Measurements from ENCODE around the gene C3orf49. TPM values are rescaled to one million over a fixed set of nuclear protein-coding genes. Genes with fewer than 3 reads are reported as not detected.

C3orf49 gene
- total RNA-seq, 3 donors from 2014 or later (not counting 1 experiment from before 2014, with no cell fraction given): not detected

DNA sequence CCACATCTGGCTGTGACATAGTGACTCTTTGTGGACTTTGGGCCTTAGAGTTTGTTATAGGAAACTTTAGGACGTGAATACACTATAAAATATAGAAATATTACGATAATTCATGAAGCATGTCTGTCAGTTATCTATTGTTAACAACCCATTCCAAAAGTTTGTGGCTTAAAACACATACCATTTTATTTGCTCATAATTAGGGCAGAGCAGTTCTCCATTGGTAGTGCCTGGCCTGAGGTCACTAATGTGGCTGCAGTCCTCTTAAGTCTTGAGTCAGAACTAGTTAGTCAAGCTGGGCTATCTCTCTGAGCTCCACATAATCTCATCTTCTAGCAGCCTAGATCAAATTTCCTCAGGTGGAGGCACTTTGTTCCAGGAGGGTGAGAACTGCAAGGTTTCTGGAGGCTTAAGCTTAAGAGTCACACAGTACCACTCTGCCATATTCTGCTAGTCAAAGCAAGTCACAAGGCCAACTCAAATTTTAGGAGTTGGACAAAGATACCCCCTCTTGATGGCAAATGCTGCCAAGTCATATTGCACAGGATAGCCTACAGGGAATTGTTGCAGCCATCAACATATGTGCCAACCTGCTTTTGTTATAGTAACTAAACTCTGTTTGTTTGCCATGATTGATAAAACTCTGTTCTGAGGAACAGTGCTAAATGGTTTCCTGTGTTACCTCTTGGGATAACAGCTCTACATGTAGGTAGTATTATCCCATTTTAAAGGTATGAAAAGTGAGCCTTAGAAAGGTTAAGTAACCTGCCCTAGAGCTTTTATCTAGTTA, 53.2 kb downstream of the C3orf49 start:
- TF ChIP-seq CTCF (IDR thresholded peaks at IDR 0.05): no peak
- 100% methylated on average over 1 of the region's 2 CpGs for WGBS (ENCODE audit: insufficient coverage)
- H3K4me1 Mint-ChIP-seq: peaks cover 37 to 52% of the 10 kb centered on the region in 2 donors
- ATAC-seq (no peak), DNase-seq (no peak)
- H3K9me3 ChIP-seq (ENCODE audit: control insufficient read depth, insufficient read depth, low read length): no peaks in the 10 kb centered on the region
- H3K4me3 ChIP-seq (ENCODE audit: low read length): no peak overlapping the region
- intact Hi-C loops (cut with micrococcal nuclease): no loop called here
- H3K4me3 Mint-ChIP-seq: no peak overlapping the region
- no peaks in the 10 kb centered on the region for H3K27me3 Mint-ChIP-seq (ENCODE audit: low read depth in 2 of 2)
- H3K4me1 ChIP-seq (ENCODE audit: control insufficient read depth, insufficient read depth, low read length): peaks cover 8% of the 10 kb centered on the region
- no peaks in the 10 kb centered on the region for H3K9me3 Mint-ChIP-seq
- H3K36me3 Mint-ChIP-seq: no peaks in the 10 kb centered on the region
- H3K36me3 ChIP-seq (ENCODE audit: control insufficient read depth, insufficient read depth, low read length): no peaks in the 10 kb centered on the region
- H3K27me3 ChIP-seq (ENCODE audit: control insufficient read depth, insufficient read depth, low read length): no peaks in the 10 kb centered on the region
- no peak overlapping the region for H3K27ac ChIP-seq (ENCODE audit: low read length)
- no peak overlapping the region for H3K27ac Mint-ChIP-seq

DNA sequence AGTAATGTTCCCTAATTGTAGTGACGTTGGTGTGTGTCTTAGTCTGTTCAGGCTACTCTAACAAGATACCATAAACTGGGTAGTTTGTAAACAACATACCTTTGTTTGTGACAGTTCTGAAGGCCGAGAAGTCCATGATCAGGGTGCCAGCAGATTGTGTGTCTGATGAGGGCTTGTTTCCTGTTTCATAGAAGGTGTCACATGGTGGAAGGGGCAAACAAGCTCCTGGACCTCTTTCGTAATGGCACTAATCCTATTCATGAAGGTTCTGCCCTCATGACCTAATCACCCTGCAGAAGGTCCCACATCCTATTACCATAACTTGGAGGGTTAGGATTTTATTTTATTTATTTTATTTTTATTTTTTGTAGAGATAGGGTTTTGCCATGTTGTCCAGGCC, 55.7 kb downstream of the C3orf49 start:
- no peak for DNase-seq
- no peaks in the 10 kb centered on the region for H3K27me3 Mint-ChIP-seq (ENCODE audit: low read depth in 2 of 2)
- TF ChIP-seq CTCF (IDR thresholded peaks at IDR 0.05): no peak
- H3K4me3 Mint-ChIP-seq: no peak overlapping the region
- no peaks in the 10 kb centered on the region for H3K36me3 Mint-ChIP-seq
- intact Hi-C loops (cut with micrococcal nuclease): no loop called here
- Histone ChIP-seq H3K9me3 (ENCODE audit: control insufficient read depth, insufficient read depth, low read length) (no peaks in the 10 kb centered on the region), H3K27me3 (ENCODE audit: control insufficient read depth, insufficient read depth, low read length) (no peaks in the 10 kb centered on the region), H3K4me3 (ENCODE audit: low read length) (no peak overlapping the region), H3K36me3 (ENCODE audit: control insufficient read depth, insufficient read depth, low read length) (no peaks in the 10 kb centered on the region), H3K4me1 (ENCODE audit: control insufficient read depth, insufficient read depth, low read length) (peaks cover 10% of the 10 kb centered on the region), H3K27ac (ENCODE audit: low read length) (no peak overlapping the region)
- H3K4me1 Mint-ChIP-seq: peaks cover 49 to 59% of the 10 kb centered on the region in 2 donors
- peak; percentile 37 to 48 (median 44) for ATAC-seq
- WGBS (ENCODE audit: insufficient coverage): 40% methylated on average over 2 of the region's 3 CpGs
- H3K27ac Mint-ChIP-seq: peak overlapping the region; percentile 37 to 47
- no peaks in the 10 kb centered on the region for H3K9me3 Mint-ChIP-seq

GRCh38 chr3:63875510-63875909, 56.4 kb downstream of the C3orf49 start:
- no peaks in the 10 kb centered on the region for H3K36me3 Mint-ChIP-seq
- no peaks in the 10 kb centered on the region for H3K36me3 ChIP-seq (ENCODE audit: control insufficient read depth, insufficient read depth, low read length)
- peak overlapping the region; percentile 44 to 48 for H3K27ac Mint-ChIP-seq
- H3K9me3 ChIP-seq (ENCODE audit: control insufficient read depth, insufficient read depth, low read length): no peaks in the 10 kb centered on the region
- WGBS (ENCODE audit: insufficient coverage): 96% methylated on average over 2 of the region's 2 CpGs
- no peak for DNase-seq
- no peak for TF ChIP-seq CTCF (IDR thresholded peaks at IDR 0.05)
- no peak overlapping the region for H3K27ac ChIP-seq (ENCODE audit: low read length)
- no peaks in the 10 kb centered on the region for H3K9me3 Mint-ChIP-seq
- peaks cover 10% of the 10 kb centered on the region for H3K4me1 ChIP-seq (ENCODE audit: control insufficient read depth, insufficient read depth, low read length)
- no peaks in the 10 kb centered on the region for H3K27me3 ChIP-seq (ENCODE audit: control insufficient read depth, insufficient read depth, low read length)
- no peak for ATAC-seq
- H3K4me3 ChIP-seq (ENCODE audit: low read length): no peak overlapping the region
- H3K4me3 Mint-ChIP-seq: no peak overlapping the region
- intact Hi-C loops (cut with micrococcal nuclease): no loop called here
- no peaks in the 10 kb centered on the region for H3K27me3 Mint-ChIP-seq (ENCODE audit: low read depth in 2 of 2)
- peaks cover 49 to 66% of the 10 kb centered on the region in 2 donors for H3K4me1 Mint-ChIP-seq

GRCh38 chr3:63876260-63876659, 57.2 kb downstream of the C3orf49 start:
- H3K4me3 ChIP-seq (ENCODE audit: low read length): no peak overlapping the region
- DNase-seq (no peak), ATAC-seq (no peak)
- no peak overlapping the region for H3K4me3 Mint-ChIP-seq
- H3K9me3 Mint-ChIP-seq: no peaks in the 10 kb centered on the region
- no peak for TF ChIP-seq CTCF (IDR thresholded peaks at IDR 0.05)
- peaks cover 10% of the 10 kb centered on the region for H3K4me1 ChIP-seq (ENCODE audit: control insufficient read depth, insufficient read depth, low read length)
- H3K27me3 ChIP-seq (ENCODE audit: control insufficient read depth, insufficient read depth, low read length): no peaks in the 10 kb centered on the region
- H3K27me3 Mint-ChIP-seq (ENCODE audit: low read depth in 2 of 2): no peaks in the 10 kb centered on the region
- H3K4me1 Mint-ChIP-seq: peaks cover 50 to 67% of the 10 kb centered on the region in 2 donors
- intact Hi-C loops (cut with micrococcal nuclease): no loop called here
- H3K27ac ChIP-seq (ENCODE audit: low read length): no peak overlapping the region
- H3K27ac Mint-ChIP-seq: peak overlapping the region in 1 of 2 donors; percentile 44
- no CpG with 5 or more reads among the region's 3 CpGs for WGBS (ENCODE audit: insufficient coverage)
- no peaks in the 10 kb centered on the region for H3K36me3 ChIP-seq (ENCODE audit: control insufficient read depth, insufficient read depth, low read length)
- H3K9me3 ChIP-seq (ENCODE audit: control insufficient read depth, insufficient read depth, low read length): no peaks in the 10 kb centered on the region
- H3K36me3 Mint-ChIP-seq: no peaks in the 10 kb centered on the region
